ENCODE measurements around the gene DTNB. TPM values are rescaled to one million over a fixed set of nuclear protein-coding genes. Genes with fewer than 3 reads are reported as not detected.

DTNB gene
- total RNA-seq, 2 donors from 2014 or later = 4.3 to 4.4 TPM

DNA sequence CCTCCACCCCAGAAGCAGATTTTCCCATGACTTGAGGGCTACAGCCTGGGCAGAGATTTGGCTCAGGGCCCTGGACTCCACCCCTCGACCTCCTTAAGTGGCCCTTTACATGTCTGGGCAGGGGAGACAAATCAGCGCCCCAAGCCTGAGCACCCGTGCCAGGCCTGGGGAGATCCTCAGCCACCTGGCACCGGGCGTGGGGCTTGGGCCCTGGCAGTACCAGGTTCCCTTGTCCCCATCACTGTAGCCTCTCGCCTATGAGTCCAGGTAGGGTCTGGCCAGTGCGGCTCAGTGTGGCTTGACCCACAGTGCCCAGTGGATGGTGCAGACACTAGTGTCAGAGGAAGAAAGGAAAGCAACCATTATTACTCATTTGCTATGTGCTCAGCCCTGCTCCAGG, 309.6 kb downstream of the DTNB start:
- Histone ChIP-seq H3K4me3 (no peak overlapping the region), H3K36me3 (no peaks in the 10 kb centered on the region), H3K27me3 (no peaks in the 10 kb centered on the region), H3K4me1 (peaks cover 0 to 6% of the 10 kb centered on the region in 2 donors), H3K27ac (no peak overlapping the region), H3K9me3 (no peaks in the 10 kb centered on the region)
- TF ChIP-seq, protein P1, sequence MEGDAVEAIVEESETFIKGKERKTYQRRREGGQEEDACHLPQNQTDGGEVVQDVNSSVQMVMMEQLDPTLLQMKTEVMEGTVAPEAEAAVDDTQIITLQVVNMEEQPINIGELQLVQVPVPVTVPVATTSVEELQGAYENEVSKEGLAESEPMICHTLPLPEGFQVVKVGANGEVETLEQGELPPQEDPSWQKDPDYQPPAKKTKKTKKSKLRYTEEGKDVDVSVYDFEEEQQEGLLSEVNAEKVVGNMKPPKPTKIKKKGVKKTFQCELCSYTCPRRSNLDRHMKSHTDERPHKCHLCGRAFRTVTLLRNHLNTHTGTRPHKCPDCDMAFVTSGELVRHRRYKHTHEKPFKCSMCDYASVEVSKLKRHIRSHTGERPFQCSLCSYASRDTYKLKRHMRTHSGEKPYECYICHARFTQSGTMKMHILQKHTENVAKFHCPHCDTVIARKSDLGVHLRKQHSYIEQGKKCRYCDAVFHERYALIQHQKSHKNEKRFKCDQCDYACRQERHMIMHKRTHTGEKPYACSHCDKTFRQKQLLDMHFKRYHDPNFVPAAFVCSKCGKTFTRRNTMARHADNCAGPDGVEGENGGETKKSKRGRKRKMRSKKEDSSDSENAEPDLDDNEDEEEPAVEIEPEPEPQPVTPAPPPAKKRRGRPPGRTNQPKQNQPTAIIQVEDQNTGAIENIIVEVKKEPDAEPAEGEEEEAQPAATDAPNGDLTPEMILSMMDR (IDR thresholded peaks at IDR 0.05) = no peak
- no peak for DNase-seq (ENCODE audit: low spot score)

DNA sequence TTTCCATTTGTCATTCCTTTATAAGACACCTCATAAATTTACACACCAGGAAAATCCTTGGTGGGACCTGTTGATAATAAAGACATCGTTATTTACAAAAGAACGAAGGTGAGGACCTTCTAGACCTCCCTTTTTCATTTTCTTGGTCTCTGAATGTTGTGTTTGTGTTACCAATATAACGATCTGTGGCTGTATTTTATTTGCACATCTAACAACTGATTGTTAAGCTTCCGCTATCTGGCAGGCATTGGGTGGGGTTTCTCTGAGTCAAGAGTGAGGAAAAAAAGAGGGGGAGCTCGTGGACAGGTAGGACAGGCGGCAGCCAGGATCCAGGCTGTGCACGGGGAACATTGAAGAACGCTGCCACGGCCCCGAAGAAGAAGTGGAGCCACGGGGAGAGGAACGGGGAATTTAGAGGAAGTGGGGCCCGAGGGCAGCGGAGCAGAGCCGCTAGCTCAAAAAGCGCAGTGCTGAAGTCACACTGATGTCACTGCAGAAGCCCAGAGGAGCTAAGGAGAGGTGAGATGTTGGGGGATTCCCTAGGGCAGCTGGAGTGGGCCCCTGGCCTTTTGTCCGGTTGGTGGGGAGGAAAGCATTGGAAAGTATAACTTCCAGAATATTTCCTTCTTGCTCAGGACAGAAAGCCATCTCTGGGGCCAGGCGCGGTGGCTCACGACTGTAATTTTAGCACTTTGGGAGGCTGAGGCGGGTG, 310.8 kb downstream of the DTNB start:
- H3K27ac ChIP-seq = peak overlapping the region; percentile 36 to 60
- TF ChIP-seq, protein P1 (IDR thresholded peaks at IDR 0.05) = no peak
- H3K4me1 ChIP-seq = peaks cover 0 to 6% of the 10 kb centered on the region in 2 donors
- no peaks in the 10 kb centered on the region for H3K36me3 ChIP-seq
- no peaks in the 10 kb centered on the region for H3K27me3 ChIP-seq
- no peak for DNase-seq (ENCODE audit: low spot score)
- H3K9me3 ChIP-seq = no peaks in the 10 kb centered on the region
- peak overlapping the region in 1 of 2 donors; percentile 42 for H3K4me3 ChIP-seq

DNA sequence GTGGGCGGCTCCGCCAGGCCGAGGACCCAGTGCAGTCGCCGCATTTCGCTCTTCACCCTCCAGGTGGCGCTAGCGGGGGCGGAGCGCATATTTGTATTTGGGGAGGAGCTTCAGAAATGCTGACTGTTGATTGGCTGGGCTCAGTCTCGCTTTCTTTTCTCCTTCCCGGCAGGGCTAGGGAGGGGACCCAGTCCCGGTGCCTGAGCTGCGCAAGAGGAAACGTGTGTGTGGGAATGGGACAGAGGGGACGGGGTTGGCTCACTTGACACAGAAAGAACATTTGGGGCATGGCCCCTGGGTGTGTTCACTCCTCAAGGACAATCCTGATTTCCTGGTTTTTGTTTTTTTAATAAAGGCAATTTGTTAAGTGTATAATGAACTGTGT, 311.3 kb downstream of the DTNB start:
- TF ChIP-seq, protein P1 (IDR thresholded peaks at IDR 0.05) = peak; percentile 93 to 98
- Histone ChIP-seq H3K9me3 (no peaks in the 10 kb centered on the region), H3K27ac (peak overlapping the region; percentile 36 to 60), H3K27me3 (no peaks in the 10 kb centered on the region), H3K36me3 (no peaks in the 10 kb centered on the region), H3K4me1 (peaks cover 0 to 6% of the 10 kb centered on the region in 2 donors), H3K4me3 (peak overlapping the region in 1 of 2 donors; percentile 42)
- peak; percentile 93 for DNase-seq (ENCODE audit: low spot score)

DNA sequence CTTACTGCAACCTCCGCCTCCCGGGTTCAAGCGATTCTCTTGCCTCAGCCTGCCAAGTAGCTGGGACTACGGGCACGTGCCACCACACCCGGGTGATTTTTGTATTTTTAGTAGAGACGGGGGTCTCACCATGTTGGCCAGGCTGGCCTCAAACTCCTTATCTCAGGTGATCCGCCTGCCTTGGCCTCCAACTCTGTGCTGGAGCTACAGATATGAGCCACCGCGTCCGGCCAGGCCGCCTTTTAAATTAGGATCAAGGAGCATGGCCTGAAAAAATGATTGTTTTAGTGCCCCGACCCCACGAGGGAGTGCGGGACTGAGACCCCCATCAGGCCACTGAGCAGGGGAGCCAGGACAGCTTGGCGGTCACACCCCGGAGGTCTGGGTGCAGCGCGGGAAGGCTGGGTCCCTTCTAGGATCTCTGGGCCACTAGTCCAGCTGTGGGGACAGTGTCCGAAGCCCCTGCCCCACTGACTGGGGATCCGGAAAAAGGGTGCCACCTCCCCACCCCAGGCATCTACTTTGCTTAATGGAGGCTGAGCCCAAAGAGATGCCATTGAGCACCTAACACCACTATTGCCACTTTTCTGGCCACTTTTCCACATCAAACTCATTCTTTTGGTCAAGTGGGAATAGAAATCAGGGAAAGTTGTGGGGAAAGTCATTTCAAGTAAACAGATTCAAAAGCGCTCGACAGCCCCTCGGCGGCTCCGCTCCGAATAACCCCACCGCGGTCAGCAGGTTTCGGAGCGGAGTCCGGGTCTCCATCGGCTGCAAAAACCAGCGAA, 311.9 kb downstream of the DTNB start:
- TF ChIP-seq, protein P1 (IDR thresholded peaks at IDR 0.05) = no peak
- Histone ChIP-seq H3K27me3 (no peaks in the 10 kb centered on the region), H3K9me3 (no peaks in the 10 kb centered on the region), H3K36me3 (no peaks in the 10 kb centered on the region), H3K4me3 (peak overlapping the region in 1 of 2 donors; percentile 42), H3K27ac (no peak overlapping the region), H3K4me1 (peaks cover 0 to 6% of the 10 kb centered on the region in 2 donors)
- DNase-seq (ENCODE audit: low spot score) = no peak

DNA sequence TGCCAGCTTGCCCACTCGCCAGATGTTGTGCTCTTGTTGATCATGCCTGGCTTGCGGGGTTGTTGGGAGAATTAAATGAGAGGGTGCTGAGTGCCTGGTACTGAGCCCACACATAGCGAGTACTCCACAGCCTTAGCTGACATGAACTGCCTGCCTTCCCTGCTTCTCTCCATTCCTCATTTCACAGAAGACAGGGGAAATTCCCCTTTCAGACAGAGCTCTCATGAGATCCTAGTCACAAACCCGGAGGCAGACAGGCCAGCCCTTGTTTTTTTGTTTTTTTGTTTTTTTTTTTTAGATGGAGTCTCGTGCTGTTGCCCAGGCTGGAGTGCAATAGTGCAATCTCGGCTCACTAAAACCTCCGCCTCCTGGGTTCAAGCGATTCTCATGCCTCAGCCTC, 314.5 kb downstream of the DTNB start:
- no peak overlapping the region for H3K4me3 ChIP-seq
- DNase-seq (ENCODE audit: low spot score) = no peak
- peaks cover 0 to 6% of the 10 kb centered on the region in 2 donors for H3K4me1 ChIP-seq
- H3K27me3 ChIP-seq = no peaks in the 10 kb centered on the region
- no peaks in the 10 kb centered on the region for H3K36me3 ChIP-seq
- H3K9me3 ChIP-seq = no peaks in the 10 kb centered on the region
- TF ChIP-seq, protein P1 (IDR thresholded peaks at IDR 0.05) = no peak
- H3K27ac ChIP-seq = no peak overlapping the region

Measured in right atrium auricular region (tissue), 2 donors.